ENCODE measurements around the gene SCT. TPM values are rescaled to one million over a fixed set of nuclear protein-coding genes. Genes with fewer than 3 reads are reported as not detected.
A peak's percentile ranks its signal among the peaks of the same experiment; 100 is the strongest.

The SCT gene
- total and polyA plus RNA-seq, 2 experiments from 2014 or later, result 2.6 TPM; not detected in 1

DNA sequence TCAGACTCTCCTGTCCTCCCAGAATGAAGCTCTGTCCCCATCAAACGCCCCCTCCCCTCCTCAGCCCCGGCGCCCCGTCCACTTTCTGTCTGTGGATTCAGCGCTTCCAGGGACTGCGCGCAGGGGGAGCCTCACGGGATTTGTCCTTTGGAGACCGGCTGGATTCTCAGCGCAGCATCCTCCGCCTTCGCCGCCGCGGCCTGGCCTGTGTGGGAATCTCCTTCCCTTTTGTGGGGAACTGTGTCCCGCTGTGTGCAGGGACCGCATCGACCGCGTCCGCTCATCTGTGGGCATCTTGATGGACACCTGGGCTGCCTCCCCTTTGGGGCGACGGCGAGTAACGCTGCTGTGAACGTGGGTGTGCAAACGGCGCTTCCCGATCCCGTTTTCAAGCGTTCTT is 1.1 kb upstream of the SCT start:
- DNase-seq (ENCODE audit: low spot score) (no peak), ATAC-seq (no peak)
- Histone ChIP-seq H4K20me1 (replicated peaks; ENCODE audit: insufficient read depth) (no peaks in the 10 kb centered on the region), H3F3A (replicated peaks; ENCODE audit: low read depth) (0 out of 2 replicates have a peak, but pooled peaks cover 9% of the 10 kb centered on the region), H3K9me2 (ENCODE audit: insufficient read depth) (no peaks in the 10 kb centered on the region), H3K4me3 (no peak overlapping the region), H3K27me3 (ENCODE audit: insufficient read depth) (peaks cover 28% of the 10 kb centered on the region), H3K27ac (ENCODE audit: low read depth) (no peak overlapping the region), H2AFZ (no peak overlapping the region), H3K79me2 (replicated peaks; ENCODE audit: insufficient read depth) (no peaks in the 10 kb centered on the region), H3K4me1 (ENCODE audit: insufficient read depth) (peaks cover 4% of the 10 kb centered on the region; the same call in 1 of the 2 replicates), H3K36me3 (ENCODE audit: insufficient read depth) (no peaks in the 10 kb centered on the region), H3K4me2 (no peak overlapping the region)
- Mint-ChIP-seq H3K4me3 (peak overlapping the region; percentile 66), H3K4me1 (peaks cover 21% of the 10 kb centered on the region), H3K9me3 (peaks cover 15% of the 10 kb centered on the region), H3K36me3 (ENCODE audit: low read depth) (peaks cover 3% of the 10 kb centered on the region; the same call in 1 of the 3 replicates), H3K27me3 (ENCODE audit: insufficient read depth, low read depth, poor library complexity) (peaks cover 33% of the 10 kb centered on the region), H3K27ac (no peak overlapping the region)
- TF ChIP-seq, protein P1, sequence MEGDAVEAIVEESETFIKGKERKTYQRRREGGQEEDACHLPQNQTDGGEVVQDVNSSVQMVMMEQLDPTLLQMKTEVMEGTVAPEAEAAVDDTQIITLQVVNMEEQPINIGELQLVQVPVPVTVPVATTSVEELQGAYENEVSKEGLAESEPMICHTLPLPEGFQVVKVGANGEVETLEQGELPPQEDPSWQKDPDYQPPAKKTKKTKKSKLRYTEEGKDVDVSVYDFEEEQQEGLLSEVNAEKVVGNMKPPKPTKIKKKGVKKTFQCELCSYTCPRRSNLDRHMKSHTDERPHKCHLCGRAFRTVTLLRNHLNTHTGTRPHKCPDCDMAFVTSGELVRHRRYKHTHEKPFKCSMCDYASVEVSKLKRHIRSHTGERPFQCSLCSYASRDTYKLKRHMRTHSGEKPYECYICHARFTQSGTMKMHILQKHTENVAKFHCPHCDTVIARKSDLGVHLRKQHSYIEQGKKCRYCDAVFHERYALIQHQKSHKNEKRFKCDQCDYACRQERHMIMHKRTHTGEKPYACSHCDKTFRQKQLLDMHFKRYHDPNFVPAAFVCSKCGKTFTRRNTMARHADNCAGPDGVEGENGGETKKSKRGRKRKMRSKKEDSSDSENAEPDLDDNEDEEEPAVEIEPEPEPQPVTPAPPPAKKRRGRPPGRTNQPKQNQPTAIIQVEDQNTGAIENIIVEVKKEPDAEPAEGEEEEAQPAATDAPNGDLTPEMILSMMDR (conservative IDR thresholded peaks at IDR 0.05; ENCODE audit: low read depth in 2 of 2), result no peak
- TF ChIP-seq, protein P2, sequence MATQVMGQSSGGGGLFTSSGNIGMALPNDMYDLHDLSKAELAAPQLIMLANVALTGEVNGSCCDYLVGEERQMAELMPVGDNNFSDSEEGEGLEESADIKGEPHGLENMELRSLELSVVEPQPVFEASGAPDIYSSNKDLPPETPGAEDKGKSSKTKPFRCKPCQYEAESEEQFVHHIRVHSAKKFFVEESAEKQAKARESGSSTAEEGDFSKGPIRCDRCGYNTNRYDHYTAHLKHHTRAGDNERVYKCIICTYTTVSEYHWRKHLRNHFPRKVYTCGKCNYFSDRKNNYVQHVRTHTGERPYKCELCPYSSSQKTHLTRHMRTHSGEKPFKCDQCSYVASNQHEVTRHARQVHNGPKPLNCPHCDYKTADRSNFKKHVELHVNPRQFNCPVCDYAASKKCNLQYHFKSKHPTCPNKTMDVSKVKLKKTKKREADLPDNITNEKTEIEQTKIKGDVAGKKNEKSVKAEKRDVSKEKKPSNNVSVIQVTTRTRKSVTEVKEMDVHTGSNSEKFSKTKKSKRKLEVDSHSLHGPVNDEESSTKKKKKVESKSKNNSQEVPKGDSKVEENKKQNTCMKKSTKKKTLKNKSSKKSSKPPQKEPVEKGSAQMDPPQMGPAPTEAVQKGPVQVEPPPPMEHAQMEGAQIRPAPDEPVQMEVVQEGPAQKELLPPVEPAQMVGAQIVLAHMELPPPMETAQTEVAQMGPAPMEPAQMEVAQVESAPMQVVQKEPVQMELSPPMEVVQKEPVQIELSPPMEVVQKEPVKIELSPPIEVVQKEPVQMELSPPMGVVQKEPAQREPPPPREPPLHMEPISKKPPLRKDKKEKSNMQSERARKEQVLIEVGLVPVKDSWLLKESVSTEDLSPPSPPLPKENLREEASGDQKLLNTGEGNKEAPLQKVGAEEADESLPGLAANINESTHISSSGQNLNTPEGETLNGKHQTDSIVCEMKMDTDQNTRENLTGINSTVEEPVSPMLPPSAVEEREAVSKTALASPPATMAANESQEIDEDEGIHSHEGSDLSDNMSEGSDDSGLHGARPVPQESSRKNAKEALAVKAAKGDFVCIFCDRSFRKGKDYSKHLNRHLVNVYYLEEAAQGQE (IDR thresholded peaks at IDR 0.05; ENCODE audit: unreplicated experiment), result no peak
- no peak for TF ChIP-seq POLR2AphosphoS5 (IDR thresholded peaks at IDR 0.05; ENCODE audit: low read depth)
- no peak for TF ChIP-seq EZH2 (IDR thresholded peaks at IDR 0.05; ENCODE audit: low read depth, unreplicated experiment)
- TF ChIP-seq, protein P3, sequence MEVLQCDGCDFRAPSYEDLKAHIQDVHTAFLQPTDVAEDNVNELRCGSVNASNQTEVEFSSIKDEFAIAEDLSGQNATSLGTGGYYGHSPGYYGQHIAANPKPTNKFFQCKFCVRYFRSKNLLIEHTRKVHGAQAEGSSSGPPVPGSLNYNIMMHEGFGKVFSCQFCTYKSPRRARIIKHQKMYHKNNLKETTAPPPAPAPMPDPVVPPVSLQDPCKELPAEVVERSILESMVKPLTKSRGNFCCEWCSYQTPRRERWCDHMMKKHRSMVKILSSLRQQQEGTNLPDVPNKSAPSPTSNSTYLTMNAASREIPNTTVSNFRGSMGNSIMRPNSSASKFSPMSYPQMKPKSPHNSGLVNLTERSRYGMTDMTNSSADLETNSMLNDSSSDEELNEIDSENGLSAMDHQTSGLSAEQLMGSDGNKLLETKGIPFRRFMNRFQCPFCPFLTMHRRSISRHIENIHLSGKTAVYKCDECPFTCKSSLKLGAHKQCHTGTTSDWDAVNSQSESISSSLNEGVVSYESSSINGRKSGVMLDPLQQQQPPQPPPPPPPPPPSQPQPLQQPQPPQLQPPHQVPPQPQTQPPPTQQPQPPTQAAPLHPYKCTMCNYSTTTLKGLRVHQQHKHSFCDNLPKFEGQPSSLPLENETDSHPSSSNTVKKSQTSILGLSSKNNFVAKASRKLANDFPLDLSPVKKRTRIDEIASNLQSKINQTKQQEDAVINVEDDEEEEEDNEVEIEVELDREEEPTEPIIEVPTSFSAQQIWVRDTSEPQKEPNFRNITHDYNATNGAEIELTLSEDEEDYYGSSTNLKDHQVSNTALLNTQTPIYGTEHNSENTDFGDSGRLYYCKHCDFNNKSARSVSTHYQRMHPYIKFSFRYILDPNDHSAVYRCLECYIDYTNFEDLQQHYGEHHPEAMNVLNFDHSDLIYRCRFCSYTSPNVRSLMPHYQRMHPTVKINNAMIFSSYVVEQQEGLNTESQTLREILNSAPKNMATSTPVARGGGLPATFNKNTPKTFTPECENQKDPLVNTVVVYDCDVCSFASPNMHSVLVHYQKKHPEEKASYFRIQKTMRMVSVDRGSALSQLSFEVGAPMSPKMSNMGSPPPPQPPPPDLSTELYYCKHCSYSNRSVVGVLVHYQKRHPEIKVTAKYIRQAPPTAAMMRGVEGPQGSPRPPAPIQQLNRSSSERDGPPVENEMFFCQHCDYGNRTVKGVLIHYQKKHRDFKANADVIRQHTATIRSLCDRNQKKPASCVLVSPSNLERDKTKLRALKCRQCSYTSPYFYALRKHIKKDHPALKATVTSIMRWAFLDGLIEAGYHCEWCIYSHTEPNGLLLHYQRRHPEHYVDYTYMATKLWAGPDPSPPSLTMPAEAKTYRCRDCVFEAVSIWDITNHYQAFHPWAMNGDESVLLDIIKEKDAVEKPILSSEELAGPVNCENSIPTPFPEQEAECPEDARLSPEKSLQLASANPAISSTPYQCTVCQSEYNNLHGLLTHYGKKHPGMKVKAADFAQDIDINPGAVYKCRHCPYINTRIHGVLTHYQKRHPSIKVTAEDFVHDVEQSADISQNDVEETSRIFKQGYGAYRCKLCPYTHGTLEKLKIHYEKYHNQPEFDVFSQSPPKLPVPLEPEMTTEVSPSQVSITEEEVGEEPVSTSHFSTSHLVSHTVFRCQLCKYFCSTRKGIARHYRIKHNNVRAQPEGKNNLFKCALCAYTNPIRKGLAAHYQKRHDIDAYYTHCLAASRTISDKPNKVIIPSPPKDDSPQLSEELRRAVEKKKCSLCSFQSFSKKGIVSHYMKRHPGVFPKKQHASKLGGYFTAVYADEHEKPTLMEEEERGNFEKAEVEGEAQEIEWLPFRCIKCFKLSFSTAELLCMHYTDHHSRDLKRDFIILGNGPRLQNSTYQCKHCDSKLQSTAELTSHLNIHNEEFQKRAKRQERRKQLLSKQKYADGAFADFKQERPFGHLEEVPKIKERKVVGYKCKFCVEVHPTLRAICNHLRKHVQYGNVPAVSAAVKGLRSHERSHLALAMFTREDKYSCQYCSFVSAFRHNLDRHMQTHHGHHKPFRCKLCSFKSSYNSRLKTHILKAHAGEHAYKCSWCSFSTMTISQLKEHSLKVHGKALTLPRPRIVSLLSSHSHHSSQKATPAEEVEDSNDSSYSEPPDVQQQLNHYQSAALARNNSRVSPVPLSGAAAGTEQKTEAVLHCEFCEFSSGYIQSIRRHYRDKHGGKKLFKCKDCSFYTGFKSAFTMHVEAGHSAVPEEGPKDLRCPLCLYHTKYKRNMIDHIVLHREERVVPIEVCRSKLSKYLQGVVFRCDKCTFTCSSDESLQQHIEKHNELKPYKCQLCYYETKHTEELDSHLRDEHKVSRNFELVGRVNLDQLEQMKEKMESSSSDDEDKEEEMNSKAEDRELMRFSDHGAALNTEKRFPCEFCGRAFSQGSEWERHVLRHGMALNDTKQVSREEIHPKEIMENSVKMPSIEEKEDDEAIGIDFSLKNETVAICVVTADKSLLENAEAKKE (CRISPR knock-in tag; IDR thresholded peaks at IDR 0.05), result no peak

Measured in GM23338 (cell line).